Sigmoid colon (tissue), 4 donors: ENCODE results near the gene FGB.

Source experiments
- CTCF ChIP-seq, 4 experiments: fragments of 450-650 bp in 3 of 4; fragments of 200-600 bp in 1 of 4; IDR thresholded peaks; one replicate each; pipeline ENCODE4 v1.5.1; 2016 to 2019; ENCODE audit warnings: antibody characterized with exemption in 4 of 4, mild to moderate bottlenecking in 3 of 4, moderate library complexity in 2 of 4
- POLR2A ChIP-seq, 2 donors: fragments of 450-650 bp; IDR thresholded peaks; one replicate each; pipeline ENCODE4 v1.6.1; 2016; ENCODE audit warnings: antibody characterized with exemption in 2 of 2, mild to moderate bottlenecking in 2 of 2, moderate library complexity in 2 of 2
- POLR2AphosphoS5 ChIP-seq, 4 donors: sonication (generic); formaldehyde crosslinking; IDR thresholded peaks; one replicate each; pipeline ENCODE4 v1.6.1; 2017; ENCODE audit warnings: antibody characterized with exemption in 4 of 4

DNA sequence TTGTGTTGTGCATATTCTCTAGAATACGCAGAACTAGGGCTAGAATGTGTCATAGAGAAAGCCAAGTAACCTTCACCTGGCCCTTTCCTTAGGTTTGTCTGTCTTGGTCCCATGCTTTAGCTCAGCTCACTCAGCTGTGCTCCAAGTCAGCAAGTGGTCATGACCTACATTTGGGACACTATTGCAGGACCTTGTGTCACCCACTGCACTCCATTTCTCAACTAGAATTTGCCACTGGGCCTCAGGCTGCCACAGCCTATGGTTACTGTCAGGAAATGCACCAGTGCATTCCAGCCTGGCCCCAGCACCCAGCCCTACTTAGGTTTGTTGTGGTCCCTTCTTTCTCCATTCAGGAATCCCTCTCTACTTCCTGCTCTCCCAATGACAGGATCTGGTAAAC lies 57.3 kb downstream of the FGB start:
- TF ChIP-seq CTCF (IDR thresholded peaks at IDR 0.05): no peak
- no peak for TF ChIP-seq POLR2AphosphoS5 (IDR thresholded peaks at IDR 0.05)
- no peak for TF ChIP-seq POLR2A (IDR thresholded peaks at IDR 0.05)
